VCaP (cell line): ENCODE data around the gene ZYX.
"Not testable (repeated sequence)": the region's sequence is repeated elsewhere in the genome, so short reads cannot be mapped to it uniquely, and the experiment has no call there.

Experiments
- H3K27ac ChIP-seq: fragments of 450-650 bp; 2 replicates; pipeline ENCODE4 v1.5.1; 2017
- CTCF ChIP-seq: fragments of 450-650 bp; conservative IDR thresholded peaks from 2 replicates; pipeline ENCODE4 v1.5.1; 2017; ENCODE audit warnings: mild to moderate bottlenecking, moderate library complexity

ZYX gene

GRCh38 chr7:143419880-143420279 is 38.7 kb downstream of the ZYX start:
- H3K27ac ChIP-seq = peak overlapping the region; percentile 84

DNA sequence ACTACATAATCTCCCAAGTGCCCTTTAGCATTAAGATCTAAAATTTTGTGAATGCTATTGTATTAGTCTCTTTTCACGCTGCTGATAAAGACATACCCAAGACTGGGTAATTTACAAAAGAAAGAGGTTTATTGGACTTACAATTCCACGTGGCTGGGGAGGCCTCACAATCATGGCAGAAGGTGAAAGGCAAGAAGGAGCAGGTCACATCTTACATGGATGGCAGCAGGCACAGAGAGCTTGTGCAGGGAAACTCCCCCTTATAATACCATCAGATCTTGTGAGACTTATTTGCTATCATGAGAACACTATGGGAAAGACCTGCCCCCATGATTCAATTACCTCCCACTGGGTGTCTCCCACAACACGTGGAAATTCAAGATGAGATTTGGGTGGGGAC is 39.5 kb downstream of the ZYX start:
- H3K27ac ChIP-seq = peak overlapping the region; percentile 84

More at GRCh38 chr7:143419880-143420279, 38.7 kb downstream of the ZYX start:
- TF ChIP-seq CTCF = no peak

GRCh38 chr7:143422033-143422432 is 40.9 kb downstream of the ZYX start:
- H3K27ac ChIP-seq = peak overlapping the region; percentile 84
- TF ChIP-seq CTCF = no peak

GRCh38 chr7:143424476-143424875 is 43.3 kb downstream of the ZYX start:
- not testable (repeated sequence) for H3K27ac ChIP-seq

- TF ChIP-seq CTCF = no peak
Observed at GRCh38 chr7:143426479-143427142, 45.5 kb downstream of the ZYX start.

GRCh38 chr7:143429770-143430698 is 48.9 kb downstream of the ZYX start:
- no peak for TF ChIP-seq CTCF
- H3K27ac ChIP-seq = no peak overlapping the region

More at GRCh38 chr7:143426479-143427142, 45.5 kb downstream of the ZYX start:
- no peak overlapping the region for H3K27ac ChIP-seq

- no peak for TF ChIP-seq CTCF
- no peak overlapping the region for H3K27ac ChIP-seq
Observed at GRCh38 chr7:143431109-143431508, 50.0 kb downstream of the ZYX start.

- H3K27ac ChIP-seq = peak overlapping the region; percentile 71
- no peak for TF ChIP-seq CTCF
Observed at GRCh38 chr7:143433759-143434158, 52.6 kb downstream of the ZYX start.
